IPS-18a (cell line): Measurements from ENCODE around the gene SH3BP1.

Experiments
- H3K27ac ChIP-seq: one replicate; pipeline ENCODE4 v1.5.1; 2013; ENCODE audit warnings: low read length
- H3K27me3 ChIP-seq: one replicate; pipeline ENCODE4 v1.6.1; 2013; ENCODE audit warnings: mild to moderate bottlenecking, low read length; ENCODE audit not compliant: control insufficient read depth, insufficient read depth
- H3K36me3 ChIP-seq: one replicate; pipeline ENCODE4 v1.6.1; 2013; ENCODE audit warnings: low read depth, low read length; ENCODE audit not compliant: control insufficient read depth
- H3K4me1 ChIP-seq: one replicate; pipeline ENCODE4 v1.6.1; 2013; ENCODE audit warnings: low read depth, low read length; ENCODE audit not compliant: control insufficient read depth
- H3K4me3 ChIP-seq: one replicate; pipeline ENCODE4 v1.5.1; 2013; ENCODE audit warnings: low read length
- H3K9ac ChIP-seq: one replicate; pipeline ENCODE4 v1.6.1; 2013; ENCODE audit warnings: mild to moderate bottlenecking, low read length, moderate library complexity
- H3K9me3 ChIP-seq: one replicate; pipeline ENCODE4 v1.6.1; 2013; ENCODE audit warnings: low read depth, low read length; ENCODE audit not compliant: control insufficient read depth

SH3BP1 gene

DNA sequence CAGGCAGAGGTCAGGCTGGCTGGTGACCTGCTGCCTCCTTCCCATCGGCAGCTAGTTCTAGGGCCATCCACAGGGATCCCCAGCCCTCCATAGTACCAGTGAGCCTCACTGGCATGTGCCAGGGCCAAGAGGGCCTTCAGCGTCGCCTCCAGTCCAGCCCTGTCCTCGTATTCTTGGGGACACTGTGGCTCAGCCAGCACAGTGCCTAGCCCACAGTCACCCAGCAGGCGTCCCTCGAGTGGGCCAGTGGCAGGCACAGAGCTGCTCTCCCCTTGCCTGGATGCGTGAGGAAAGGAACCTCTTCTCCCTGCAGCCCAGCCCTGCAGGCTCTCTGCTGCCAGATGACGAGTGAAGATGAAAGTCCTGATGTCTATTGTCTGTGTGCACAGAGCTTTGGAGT lies 10.6 kb upstream of the SH3BP1 start:
- no peaks in the 10 kb centered on the region for H3K36me3 ChIP-seq
- no peaks in the 10 kb centered on the region for H3K9me3 ChIP-seq
- H3K9ac ChIP-seq = no peak overlapping the region
- no peak overlapping the region for H3K4me3 ChIP-seq
- no peaks in the 10 kb centered on the region for H3K27me3 ChIP-seq
- no peak overlapping the region for H3K27ac ChIP-seq
- H3K4me1 ChIP-seq = peaks cover 12% of the 10 kb centered on the region

DNA sequence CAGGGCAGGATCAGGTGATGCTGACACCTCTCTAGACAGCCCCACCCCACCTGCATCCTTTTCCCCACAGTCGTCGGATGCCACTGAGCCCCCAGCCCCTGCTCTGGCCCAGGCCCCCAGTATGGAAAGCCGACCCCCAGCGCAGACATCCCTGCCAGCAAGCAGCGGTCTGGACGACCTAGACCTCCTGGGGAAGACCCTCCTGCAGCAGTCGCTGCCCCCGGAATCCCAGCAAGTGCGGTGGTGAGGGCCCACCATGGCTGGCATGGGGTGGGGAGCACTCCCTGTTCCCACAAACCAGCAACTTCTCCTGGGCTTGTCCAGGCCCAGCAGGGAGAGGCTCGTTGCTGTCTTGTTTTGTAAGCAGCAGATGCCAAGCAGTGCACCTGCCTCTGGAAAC lies 9.5 kb upstream of the SH3BP1 start:
- Histone ChIP-seq H3K36me3 (no peaks in the 10 kb centered on the region), H3K27me3 (no peaks in the 10 kb centered on the region), H3K4me3 (no peak overlapping the region), H3K9ac (no peak overlapping the region), H3K4me1 (peaks cover 16% of the 10 kb centered on the region), H3K9me3 (no peaks in the 10 kb centered on the region), H3K27ac (no peak overlapping the region)

DNA sequence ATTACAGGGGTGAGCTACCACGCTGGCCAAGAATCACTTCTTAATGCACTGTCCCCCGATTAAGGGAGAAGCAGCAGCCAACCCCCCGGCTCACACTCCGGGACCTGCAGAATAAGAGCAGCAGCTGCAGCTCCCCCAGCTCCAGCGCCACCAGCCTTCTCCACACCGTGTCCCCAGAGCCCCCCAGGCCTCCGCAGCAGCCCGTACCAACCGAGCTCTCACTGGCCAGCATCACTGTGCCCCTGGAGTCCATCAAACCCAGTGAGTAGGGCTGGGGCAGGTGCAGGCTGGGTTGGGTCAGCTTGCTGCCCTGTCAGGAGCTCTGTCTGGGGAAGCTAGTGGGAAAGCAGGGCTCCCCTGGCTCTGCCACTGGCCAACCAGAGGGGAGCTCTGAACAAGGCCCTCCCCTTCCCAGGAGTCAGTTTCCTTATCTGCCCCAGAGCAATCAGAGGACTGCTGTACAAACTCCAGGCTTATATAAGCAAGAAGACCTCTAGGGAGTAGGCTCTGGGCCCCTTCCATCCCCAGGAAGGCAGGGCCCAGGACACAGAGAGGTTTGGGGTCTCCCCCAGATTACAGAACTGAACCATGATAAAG lies 8.5 kb upstream of the SH3BP1 start:
- peaks cover 16% of the 10 kb centered on the region for H3K4me1 ChIP-seq
- no peaks in the 10 kb centered on the region for H3K27me3 ChIP-seq
- no peaks in the 10 kb centered on the region for H3K9me3 ChIP-seq
- H3K9ac ChIP-seq = no peak overlapping the region
- H3K4me3 ChIP-seq = no peak overlapping the region
- no peak overlapping the region for H3K27ac ChIP-seq
- no peaks in the 10 kb centered on the region for H3K36me3 ChIP-seq

DNA sequence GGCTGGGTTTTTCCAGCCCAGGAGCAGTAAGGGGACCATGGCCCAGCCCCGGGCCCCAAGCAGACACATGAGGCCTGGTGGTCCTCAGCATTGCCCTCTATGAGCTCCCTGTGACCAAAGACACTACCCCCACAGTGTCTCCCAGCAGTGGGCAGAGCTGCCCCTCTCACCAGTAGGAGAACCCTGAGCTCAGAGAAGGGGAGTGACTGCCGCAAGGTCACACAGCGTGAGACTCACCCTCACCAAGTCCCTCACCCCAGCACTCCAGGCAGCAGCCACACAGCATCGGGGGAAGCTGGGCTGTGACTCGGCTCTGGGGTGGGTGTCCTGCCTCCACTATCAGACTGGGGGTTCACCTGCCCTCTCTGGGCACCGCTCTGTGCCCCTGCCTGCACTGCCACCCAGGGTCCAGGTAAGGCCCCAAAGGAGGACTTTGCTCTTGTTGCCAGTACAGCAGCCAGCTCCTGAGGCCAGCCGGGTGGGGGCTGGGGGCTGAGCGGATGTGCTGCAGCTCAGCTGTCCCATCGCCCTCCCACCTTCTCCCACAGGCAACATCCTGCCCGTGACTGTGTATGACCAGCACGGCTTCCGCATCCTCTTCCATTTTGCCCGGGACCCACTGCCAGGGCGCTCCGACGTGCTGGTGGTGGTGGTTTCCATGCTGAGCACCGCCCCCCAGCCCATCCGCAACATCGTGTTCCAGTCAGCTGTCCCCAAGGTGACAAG lies 7.9 kb upstream of the SH3BP1 start:
- H3K9me3 ChIP-seq = no peaks in the 10 kb centered on the region
- H3K27ac ChIP-seq = no peak overlapping the region
- no peaks in the 10 kb centered on the region for H3K27me3 ChIP-seq
- no peak overlapping the region for H3K9ac ChIP-seq
- no peak overlapping the region for H3K4me3 ChIP-seq
- H3K36me3 ChIP-seq = no peaks in the 10 kb centered on the region
- peaks cover 19% of the 10 kb centered on the region for H3K4me1 ChIP-seq

GRCh38 chr22:37632174-37633088 lies 7.0 kb upstream of the SH3BP1 start:
- Histone ChIP-seq H3K36me3 (no peaks in the 10 kb centered on the region), H3K27ac (no peak overlapping the region), H3K9ac (no peak overlapping the region), H3K4me1 (peaks cover 21% of the 10 kb centered on the region), H3K4me3 (no peak overlapping the region), H3K9me3 (no peaks in the 10 kb centered on the region), H3K27me3 (no peaks in the 10 kb centered on the region)

- no peaks in the 10 kb centered on the region for H3K36me3 ChIP-seq
- H3K27me3 ChIP-seq = no peaks in the 10 kb centered on the region
- H3K4me3 ChIP-seq = no peak overlapping the region
- peaks cover 21% of the 10 kb centered on the region for H3K4me1 ChIP-seq
- no peaks in the 10 kb centered on the region for H3K9me3 ChIP-seq
- no peak overlapping the region for H3K27ac ChIP-seq
- peak overlapping the region; percentile 3 for H3K9ac ChIP-seq
These were observed 6.3 kb upstream of the SH3BP1 start for GRCh38 chr22:37633089-37633624.

GRCh38 chr22:37633625-37634416 lies 5.6 kb upstream of the SH3BP1 start:
- peaks cover 22% of the 10 kb centered on the region for H3K4me1 ChIP-seq
- H3K9ac ChIP-seq = peak overlapping the region; percentile 3
- no peak overlapping the region for H3K27ac ChIP-seq
- H3K27me3 ChIP-seq = no peaks in the 10 kb centered on the region
- H3K4me3 ChIP-seq = no peak overlapping the region
- no peaks in the 10 kb centered on the region for H3K9me3 ChIP-seq
- H3K36me3 ChIP-seq = no peaks in the 10 kb centered on the region

- Histone ChIP-seq H3K9me3 (no peaks in the 10 kb centered on the region), H3K27me3 (no peaks in the 10 kb centered on the region), H3K27ac (no peak overlapping the region), H3K36me3 (no peaks in the 10 kb centered on the region), H3K4me3 (no peak overlapping the region), H3K4me1 (peaks cover 24% of the 10 kb centered on the region), H3K9ac (no peak overlapping the region)
These were observed 5.0 kb upstream of the SH3BP1 start for GRCh38 chr22:37634417-37634924.

- H3K9ac ChIP-seq = no peak overlapping the region
- H3K27ac ChIP-seq = no peak overlapping the region
- H3K27me3 ChIP-seq = no peaks in the 10 kb centered on the region
- no peaks in the 10 kb centered on the region for H3K9me3 ChIP-seq
- H3K36me3 ChIP-seq = no peaks in the 10 kb centered on the region
- no peak overlapping the region for H3K4me3 ChIP-seq
- peaks cover 24% of the 10 kb centered on the region for H3K4me1 ChIP-seq
These were observed 4.3 kb upstream of the SH3BP1 start for GRCh38 chr22:37635157-37635556.

DNA sequence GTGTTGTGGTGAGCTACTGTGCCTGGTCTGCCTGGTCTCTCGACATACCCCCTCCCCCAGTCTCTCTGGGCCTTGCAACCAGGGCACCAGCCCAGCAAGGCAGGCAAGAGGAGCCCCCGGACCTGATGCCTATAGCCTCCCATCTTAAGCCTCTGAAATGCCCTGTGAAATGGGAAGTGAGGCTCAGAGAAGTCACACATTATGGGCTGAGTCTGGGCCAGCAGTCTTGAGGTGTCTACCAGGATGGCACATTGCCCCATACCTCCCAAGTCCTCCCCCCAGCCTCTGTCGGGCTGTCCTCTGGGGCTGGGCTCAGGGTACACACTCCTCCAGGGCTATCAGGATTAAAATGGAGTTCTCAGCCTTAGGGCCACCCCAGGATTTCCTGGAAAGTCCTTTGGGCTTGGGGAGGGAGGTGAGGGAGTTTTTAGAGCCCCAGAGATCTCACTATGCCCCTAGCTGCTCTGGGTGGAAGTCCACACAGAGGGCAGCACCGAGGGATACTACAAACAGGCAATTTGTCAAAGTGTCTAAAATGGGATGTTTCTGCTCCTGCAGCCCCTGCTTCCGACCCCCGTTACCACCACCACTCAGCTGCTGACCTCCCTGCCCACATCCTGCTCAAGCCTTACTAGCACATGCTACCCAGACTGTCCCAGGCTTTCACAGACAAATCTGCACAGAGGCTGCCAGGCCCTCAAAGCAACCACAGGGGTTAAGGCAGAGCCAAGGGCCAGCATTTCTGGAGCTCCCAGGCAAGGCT lies 3.1 kb upstream of the SH3BP1 start:
- Histone ChIP-seq H3K9me3 (no peaks in the 10 kb centered on the region), H3K36me3 (no peaks in the 10 kb centered on the region), H3K4me3 (no peak overlapping the region), H3K27me3 (no peaks in the 10 kb centered on the region), H3K27ac (no peak overlapping the region), H3K4me1 (peaks cover 26% of the 10 kb centered on the region), H3K9ac (no peak overlapping the region)
